SU-DHL-6 (cell line): ENCODE measurements around the gene HS6ST3.

Experiments
- H2AFZ ChIP-seq: fragments of 200-600 bp; sonication (generic); 2 replicates; pipeline ENCODE4 v1.6.1; 2014; ENCODE audit warnings: low read depth, mild to moderate bottlenecking, moderate library complexity, mixed read lengths, antibody characterized with exemption, low read length; ENCODE audit not compliant: severe bottlenecking
- H3F3A ChIP-seq: fragments of 200-600 bp; shearing (Covaris generic); 2 replicates; pipeline ENCODE4 v1.6.0; 2016; ENCODE audit warnings: antibody characterized with exemption, mild to moderate bottlenecking; ENCODE audit not compliant: insufficient read depth
- H3K27ac ChIP-seq: fragments of 200-600 bp; sonication (generic); 2 replicates; pipeline ENCODE4 v1.5.1; 2016; ENCODE audit warnings: low read depth, mild to moderate bottlenecking, low read length, moderate library complexity, mixed read lengths
- H3K27me3 ChIP-seq: fragments of 200-600 bp; sonication (generic), shearing (Covaris generic); 2 replicates; pipeline ENCODE4 v1.6.0; 2014; ENCODE audit warnings: mild to moderate bottlenecking, low read length
- H3K36me3 ChIP-seq: fragments of 200-600 bp; sonication (generic); 2 replicates; pipeline ENCODE4 v1.6.1; 2014; ENCODE audit warnings: mild to moderate bottlenecking, low read length, mixed read lengths
- H3K4me2 ChIP-seq: fragments of 300-600, 200-600 bp; shearing (Covaris generic), sonication (generic); 2 replicates; pipeline ENCODE4 v1.6.0; 2014; ENCODE audit warnings: low read length, low read depth, mild to moderate bottlenecking; ENCODE audit not compliant: poor library complexity, severe bottlenecking
- H3K4me3 ChIP-seq: fragments of 200-600 bp; sonication (generic); 2 replicates; pipeline ENCODE4 v1.5.1; 2014; ENCODE audit warnings: antibody characterized with exemption, low read length, mild to moderate bottlenecking, mixed read lengths; ENCODE audit not compliant: insufficient read depth, poor library complexity, severe bottlenecking
- H3K79me2 ChIP-seq: fragments of 200-600 bp; sonication (generic); 2 replicates; pipeline ENCODE4 v1.6.1; 2014; ENCODE audit warnings: mild to moderate bottlenecking, low read length, moderate library complexity; ENCODE audit not compliant: insufficient read depth
- H3K9ac ChIP-seq: fragments of 200-600 bp; sonication (generic); 2 replicates; pipeline ENCODE4 v1.7.0; 2014; ENCODE audit warnings: mild to moderate bottlenecking, low read length
- H3K9me2 ChIP-seq: fragments of 200-600 bp; sonication (generic); replicated peaks from 2 replicates; pipeline ENCODE4 v1.6.1; 2014; ENCODE audit warnings: low read length; ENCODE audit not compliant: insufficient read depth
- H3K9me3 ChIP-seq: fragments of 200-600 bp; sonication (generic); 2 replicates; pipeline ENCODE4 v1.6.1; 2014; ENCODE audit warnings: low read length, mixed read lengths; ENCODE audit not compliant: insufficient read depth
- H4K20me1 ChIP-seq: fragments of 200-600 bp; sonication (generic); 2 replicates; pipeline ENCODE4 v1.6.1; 2014; ENCODE audit warnings: low read depth, mild to moderate bottlenecking, antibody characterized with exemption, low read length, moderate library complexity, mixed read lengths
- EZH2phosphoT487 ChIP-seq: fragments of 200-600 bp; sonication (generic), shearing (Covaris generic); conservative IDR thresholded peaks from 2 replicates; pipeline ENCODE4 v1.6.1; 2018; ENCODE audit warnings: mild to moderate bottlenecking, antibody characterized with exemption, low read length, moderate library complexity, mixed read lengths
- TF ChIP-seq, protein P1 (sequence below): fragments of 200-600 bp; sonication (generic); IDR thresholded peaks from one replicate; pipeline ENCODE4 v1.5.1; 2017; ENCODE audit warnings: antibody characterized with exemption, mild to moderate bottlenecking, low read length, moderate library complexity; ENCODE audit not compliant: insufficient read depth, poor library complexity, severe bottlenecking

HS6ST3 gene

DNA sequence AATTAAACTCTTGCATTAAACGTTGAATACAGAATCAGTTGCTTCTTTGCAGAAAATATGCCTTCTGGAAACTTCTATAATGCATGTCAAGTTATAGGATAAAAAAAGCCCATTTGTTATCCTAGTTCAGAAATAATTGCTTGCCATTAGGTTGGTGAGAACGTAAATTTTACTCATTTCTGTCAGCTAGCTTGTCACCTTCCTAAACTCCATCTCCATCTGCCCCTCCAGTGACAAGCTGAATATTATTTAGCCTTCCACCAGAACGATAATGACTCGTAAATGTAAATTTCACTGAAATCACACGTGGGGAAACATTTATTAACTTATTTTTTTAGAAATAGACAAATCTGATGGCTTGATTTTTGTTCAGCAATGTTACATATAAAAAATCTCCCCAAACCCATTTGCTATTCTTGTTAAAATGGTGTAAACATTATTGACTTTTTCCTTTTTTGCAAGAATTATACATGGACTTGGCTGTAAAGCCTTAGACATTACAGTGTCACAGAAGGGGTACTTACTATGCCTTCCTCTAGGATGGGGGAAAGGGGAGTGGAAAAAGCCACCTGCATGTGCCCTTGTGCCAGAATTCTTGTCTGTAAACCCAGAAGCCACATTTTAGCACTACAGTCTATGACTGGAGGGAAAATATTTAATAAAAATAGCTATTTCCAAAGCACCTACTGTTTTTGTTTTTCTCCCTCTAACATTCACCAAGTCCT lies 577.5 kb downstream of the HS6ST3 start:
- Histone ChIP-seq H4K20me1 (no peaks in the 10 kb centered on the region), H3K27me3 (no peaks in the 10 kb centered on the region), H3K27ac (no peak overlapping the region), H3K4me2 (no peak overlapping the region), H2AFZ (no peak overlapping the region), H3K9ac (no peak overlapping the region), H3K36me3 (no peaks in the 10 kb centered on the region), H3F3A (no peaks in the 10 kb centered on the region), H3K9me3 (no peaks in the 10 kb centered on the region), H3K9me2 (peaks cover under 1% of the 10 kb centered on the region; the same call in 1 of the 2 replicates), H3K79me2 (no peaks in the 10 kb centered on the region), H3K4me3 (no peak overlapping the region)
- TF ChIP-seq, protein P1, sequence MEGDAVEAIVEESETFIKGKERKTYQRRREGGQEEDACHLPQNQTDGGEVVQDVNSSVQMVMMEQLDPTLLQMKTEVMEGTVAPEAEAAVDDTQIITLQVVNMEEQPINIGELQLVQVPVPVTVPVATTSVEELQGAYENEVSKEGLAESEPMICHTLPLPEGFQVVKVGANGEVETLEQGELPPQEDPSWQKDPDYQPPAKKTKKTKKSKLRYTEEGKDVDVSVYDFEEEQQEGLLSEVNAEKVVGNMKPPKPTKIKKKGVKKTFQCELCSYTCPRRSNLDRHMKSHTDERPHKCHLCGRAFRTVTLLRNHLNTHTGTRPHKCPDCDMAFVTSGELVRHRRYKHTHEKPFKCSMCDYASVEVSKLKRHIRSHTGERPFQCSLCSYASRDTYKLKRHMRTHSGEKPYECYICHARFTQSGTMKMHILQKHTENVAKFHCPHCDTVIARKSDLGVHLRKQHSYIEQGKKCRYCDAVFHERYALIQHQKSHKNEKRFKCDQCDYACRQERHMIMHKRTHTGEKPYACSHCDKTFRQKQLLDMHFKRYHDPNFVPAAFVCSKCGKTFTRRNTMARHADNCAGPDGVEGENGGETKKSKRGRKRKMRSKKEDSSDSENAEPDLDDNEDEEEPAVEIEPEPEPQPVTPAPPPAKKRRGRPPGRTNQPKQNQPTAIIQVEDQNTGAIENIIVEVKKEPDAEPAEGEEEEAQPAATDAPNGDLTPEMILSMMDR, result no peak
- TF ChIP-seq EZH2phosphoT487, result no peak

DNA sequence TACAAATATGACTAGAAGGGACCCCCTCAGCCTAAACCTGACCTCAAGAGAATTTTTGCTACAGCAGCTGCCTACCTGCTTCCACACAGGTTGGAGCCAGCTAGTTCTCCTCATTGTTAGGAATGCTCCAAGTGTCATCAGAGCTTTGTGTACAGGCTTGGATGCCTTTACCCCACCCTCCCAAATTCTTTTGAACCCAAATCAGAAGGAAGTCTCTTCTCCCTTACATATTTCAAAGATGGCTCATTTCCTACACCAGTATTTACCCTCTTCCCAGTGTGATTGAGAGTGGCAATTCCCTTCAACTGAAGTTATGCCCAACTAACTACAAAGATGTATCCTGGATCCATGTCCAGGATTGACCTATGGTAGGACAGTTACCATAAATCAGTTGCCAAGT lies 581.2 kb downstream of the HS6ST3 start:
- Histone ChIP-seq H3K9me3 (no peaks in the 10 kb centered on the region), H3F3A (no peaks in the 10 kb centered on the region), H3K27ac (no peak overlapping the region), H3K9ac (no peak overlapping the region), H3K79me2 (no peaks in the 10 kb centered on the region), H3K4me2 (no peak overlapping the region), H3K27me3 (no peaks in the 10 kb centered on the region), H2AFZ (no peak overlapping the region), H3K4me3 (no peak overlapping the region), H3K36me3 (no peaks in the 10 kb centered on the region), H3K9me2 (peaks cover 2% of the 10 kb centered on the region; the same call in 1 of the 2 replicates), H4K20me1 (no peaks in the 10 kb centered on the region)
- TF ChIP-seq EZH2phosphoT487, result no peak
- TF ChIP-seq, protein P1, result no peak

DNA sequence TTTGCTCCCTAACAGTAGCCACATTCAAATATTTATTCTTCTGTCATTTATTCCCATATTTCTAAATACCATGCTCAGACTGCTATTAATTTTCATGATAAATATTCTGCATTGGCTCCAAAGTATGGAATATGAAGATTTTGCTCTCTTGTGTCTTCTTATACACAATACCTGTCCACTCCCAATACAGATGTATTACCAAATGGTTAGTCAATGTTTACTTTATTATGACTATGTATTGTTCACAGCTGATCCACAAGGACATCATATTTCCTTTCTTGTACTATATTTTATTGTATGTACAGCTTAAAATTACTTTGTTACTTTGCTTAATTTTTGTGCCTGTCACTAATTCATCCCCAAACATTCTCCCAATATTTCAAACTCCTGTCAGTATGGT lies 582.1 kb downstream of the HS6ST3 start:
- H3K4me3 ChIP-seq, result no peak overlapping the region

More for the DNA sequence above, 582.1 kb downstream of the HS6ST3 start:
- no peaks in the 10 kb centered on the region for H3K36me3 ChIP-seq
- no peaks in the 10 kb centered on the region for H3K27me3 ChIP-seq
- no peak overlapping the region for H3K4me2 ChIP-seq
- H3K9me2 ChIP-seq, result peaks cover 2% of the 10 kb centered on the region; the same call in 1 of the 2 replicates
- TF ChIP-seq, protein P1, result no peak
- TF ChIP-seq EZH2phosphoT487, result no peak
- H3K9me3 ChIP-seq, result no peaks in the 10 kb centered on the region
- H3K9ac ChIP-seq, result no peak overlapping the region
- no peak overlapping the region for H3K27ac ChIP-seq
- H3K79me2 ChIP-seq, result no peaks in the 10 kb centered on the region
- H4K20me1 ChIP-seq, result no peaks in the 10 kb centered on the region
- no peak overlapping the region for H2AFZ ChIP-seq
- H3F3A ChIP-seq, result no peaks in the 10 kb centered on the region
